Caco-2 (cell line): ENCODE data around the gene C16orf78. TPM values are rescaled to one million over a fixed set of nuclear protein-coding genes. Genes with fewer than 3 reads are reported as not detected.
A peak's percentile ranks its signal among the peaks of the same experiment; 100 is the strongest.

Experiments
- BruUV-seq: library from RNA; stranded (reverse); fragments of 400-500 nt; replicated peaks from 2 replicates; lab custom pipeline; 2021; lab: Mats Ljungman, UMichigan
- CTCF ChIA-PET: fragments of 300-600 bp; sonication (Branson Sonifier 250); formaldehyde crosslinking; loops from one replicate; lab custom pipeline; 2022; ENCODE audit warnings: antibody characterized with exemption; lab: Charles Lee
- POLR2A ChIA-PET: fragments of 300-600 bp; sonication (Branson Sonifier 250); formaldehyde crosslinking; loops from one replicate; lab custom pipeline; 2022; ENCODE audit warnings: antibody characterized with exemption; lab: Charles Lee
- DNase-seq, 2 experiments: peaks; one replicate each; pipeline versions ENCODE4 v3.0.0 to v3.0.0-alpha.2; 2020 to 2022
- H3K27me3 ChIP-seq: replicated peaks from 2 replicates; pipeline ENCODE4 v1.6.0; 2011; ENCODE audit warnings: low read length; ENCODE audit not compliant: control insufficient read depth, insufficient read depth
- H3K36me3 ChIP-seq: 2 replicates; pipeline ENCODE4 v1.5.1; 2011; ENCODE audit warnings: low read length; ENCODE audit not compliant: control insufficient read depth, insufficient read depth
- H3K4me1 ChIP-seq: fragments of 250-450 bp; sonication (Bioruptor Pico); 2 replicates; pipeline ENCODE4 v1.5.1; 2020; ENCODE audit warnings: mild to moderate bottlenecking
- H3K4me3 ChIP-seq: 2 replicates; pipeline ENCODE4 v1.5.1; 2011; ENCODE audit warnings: low read depth, mild to moderate bottlenecking, control low read depth, low read length
- H3K9me3 ChIP-seq: fragments of 250-450 bp; sonication (Bioruptor Pico); 2 replicates; pipeline ENCODE4 v1.5.1; 2020; ENCODE audit warnings: mild to moderate bottlenecking, moderate library complexity
- H3K27ac Mint-ChIP-seq: one replicate; pipeline ENCODE4 v1.8.0; 2022; ENCODE audit warnings: mixed read lengths; ENCODE audit not compliant: unreplicated experiment
- H3K27me3 Mint-ChIP-seq: one replicate; pipeline ENCODE4 v1.8.0; 2022; ENCODE audit warnings: mixed read lengths; ENCODE audit not compliant: insufficient read depth, unreplicated experiment
- H3K36me3 Mint-ChIP-seq: one replicate; pipeline ENCODE4 v1.8.0; 2022; ENCODE audit warnings: mild to moderate bottlenecking, mixed read lengths; ENCODE audit not compliant: insufficient read depth, unreplicated experiment
- H3K4me1 Mint-ChIP-seq: one replicate; pipeline ENCODE4 v1.8.0; 2022; ENCODE audit warnings: low read depth, mixed read lengths; ENCODE audit not compliant: unreplicated experiment
- H3K4me3 Mint-ChIP-seq: one replicate; pipeline ENCODE4 v1.8.0; 2022; ENCODE audit warnings: mild to moderate bottlenecking, moderate library complexity, mixed read lengths; ENCODE audit not compliant: unreplicated experiment
- H3K9me3 Mint-ChIP-seq: one replicate; pipeline ENCODE4 v1.8.0; 2022; ENCODE audit warnings: mixed read lengths; ENCODE audit not compliant: unreplicated experiment
- CTCF ChIP-seq, 2 experiments: fragments of 200-600 bp in 1 of 2; IDR thresholded peaks; 1 replicate in 1 of 2; 2 replicates in 1 of 2; pipeline versions ENCODE4 v1.5.1 to v1.8.0; 2011 to 2022; ENCODE audit warnings: antibody characterized with exemption in 1 of 2, control low read depth in 1 of 2, inconsistent platforms in 1 of 2, low read depth in 1 of 2, low read length in 1 of 2, mild to moderate bottlenecking in 1 of 2, moderate library complexity in 1 of 2; ENCODE audit not compliant: insufficient read depth in 1 of 2, severe bottlenecking in 1 of 2, unreplicated experiment in 1 of 2
- intact Hi-C: fragments of 100-400 bp; cut with micrococcal nuclease; formaldehyde crosslinking; loops from one replicate; pipeline ENCODE4 v1.10.0; 2022; ENCODE audit not compliant: unreplicated experiment
- total RNA-seq: library from RNA; stranded (reverse); gene quantifications from 2 replicates; pipeline ENCODE4 v1.2.3, GENCODE V29; 2022

The C16orf78 gene
- total RNA-seq, 1 experiment from 2014 or later: not detected

DNA sequence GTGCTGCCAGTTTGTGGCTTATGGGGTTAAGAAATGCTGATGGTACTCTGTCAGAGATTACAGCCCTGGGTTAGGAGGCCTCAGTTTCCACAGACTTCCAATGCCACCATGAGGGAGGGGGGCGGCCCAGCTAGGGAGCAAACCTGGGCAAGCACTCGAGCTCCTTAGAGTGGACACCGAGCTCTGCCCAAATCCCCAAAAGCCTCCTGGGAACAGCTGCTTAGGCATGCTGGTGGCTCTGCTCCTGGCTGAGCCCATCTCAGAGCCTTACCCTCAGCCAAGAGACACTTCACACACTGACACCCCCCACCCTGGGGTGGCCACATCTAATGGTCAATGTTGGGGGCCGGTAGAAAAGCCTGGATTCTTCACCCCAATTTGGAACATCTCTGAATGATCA is 66.1 kb downstream of the C16orf78 start:
- Mint-ChIP-seq H3K36me3 (no peaks in the 10 kb centered on the region), H3K27me3 (peaks cover 30% of the 10 kb centered on the region), H3K27ac (no peak overlapping the region), H3K4me3 (no peak overlapping the region), H3K9me3 (no peaks in the 10 kb centered on the region), H3K4me1 (no peaks in the 10 kb centered on the region)
- DNase-seq: peak in 1 of 2 experiments; percentile 9
- ChIA-PET CTCF (no interaction called here), POLR2A (no interaction called here)
- Histone ChIP-seq H3K36me3 (no peaks in the 10 kb centered on the region), H3K9me3 (no peaks in the 10 kb centered on the region), H3K4me3 (no peak overlapping the region), H3K27me3 (peaks cover 2% of the 10 kb centered on the region), H3K4me1 (no peaks in the 10 kb centered on the region)
- no peak for TF ChIP-seq CTCF (IDR thresholded peaks at IDR 0.05; ENCODE audit: insufficient read depth in 1 of 2, low read depth in 1 of 2, low read length in 1 of 2, severe bottlenecking in 1 of 2, unreplicated experiment in 1 of 2)
- intact Hi-C loops: no loop called here
- BruUV-seq: no TSS peak

GRCh38 chr16:49440156-49441065 is 66.8 kb downstream of the C16orf78 start:
- Mint-ChIP-seq H3K9me3 (no peaks in the 10 kb centered on the region), H3K4me1 (no peaks in the 10 kb centered on the region), H3K4me3 (no peak overlapping the region), H3K27ac (no peak overlapping the region), H3K27me3 (peaks cover 33% of the 10 kb centered on the region), H3K36me3 (no peaks in the 10 kb centered on the region)
- no peak for TF ChIP-seq CTCF (IDR thresholded peaks at IDR 0.05; ENCODE audit: insufficient read depth in 1 of 2, low read depth in 1 of 2, low read length in 1 of 2, severe bottlenecking in 1 of 2, unreplicated experiment in 1 of 2)
- ChIA-PET POLR2A (no interaction called here), CTCF (no interaction called here)
- intact Hi-C loops: no loop called here
- Histone ChIP-seq H3K27me3 (peaks cover 2% of the 10 kb centered on the region), H3K9me3 (no peaks in the 10 kb centered on the region), H3K4me1 (no peaks in the 10 kb centered on the region), H3K36me3 (no peaks in the 10 kb centered on the region), H3K4me3 (no peak overlapping the region)
- peak in 1 of 2 experiments; percentile 6 for DNase-seq
- no TSS peak for BruUV-seq

- H3K4me1 Mint-ChIP-seq: no peaks in the 10 kb centered on the region
- Histone ChIP-seq H3K9me3 (no peaks in the 10 kb centered on the region), H3K4me3 (no peak overlapping the region), H3K36me3 (no peaks in the 10 kb centered on the region), H3K27me3 (peaks cover 2% of the 10 kb centered on the region), H3K4me1 (no peaks in the 10 kb centered on the region)
- H3K27me3 Mint-ChIP-seq: peaks cover 35% of the 10 kb centered on the region
- ChIA-PET POLR2A (no interaction called here), CTCF (no interaction called here)
- no TSS peak for BruUV-seq
- no peak overlapping the region for H3K27ac Mint-ChIP-seq
- peak in 1 of 2 experiments; percentile 7 for DNase-seq
- H3K4me3 Mint-ChIP-seq: no peak overlapping the region
- no peaks in the 10 kb centered on the region for H3K36me3 Mint-ChIP-seq
- TF ChIP-seq CTCF (IDR thresholded peaks at IDR 0.05; ENCODE audit: insufficient read depth in 1 of 2, low read depth in 1 of 2, low read length in 1 of 2, severe bottlenecking in 1 of 2, unreplicated experiment in 1 of 2): peak in 1 of 2 experiments; percentile 17
- no peaks in the 10 kb centered on the region for H3K9me3 Mint-ChIP-seq
- intact Hi-C loops: no loop called here
These were observed 67.8 kb downstream of the C16orf78 start for GRCh38 chr16:49441366-49441780.
